A673 (cell line): ENCODE data around the gene SEMA6B. TPM values are rescaled to one million over a fixed set of nuclear protein-coding genes. Genes with fewer than 3 reads are reported as not detected.

Experiments
- BruUV-seq: library from RNA; stranded (reverse); fragments of 400-500 nt; replicated peaks from 2 replicates; lab custom pipeline; 2021; lab: Mats Ljungman, UMichigan
- CTCF ChIA-PET: fragments of 300-600 bp; sonication (Branson Sonifier 250); formaldehyde crosslinking; loops from one replicate; lab custom pipeline; 2022; ENCODE audit warnings: antibody characterized with exemption; lab: Charles Lee
- POLR2A ChIA-PET: fragments of 300-600 bp; sonication (Branson Sonifier 250); formaldehyde crosslinking; loops from one replicate; lab custom pipeline; 2022; ENCODE audit warnings: antibody characterized with exemption; ENCODE audit not compliant: low non-redundant PET; lab: Charles Lee
- DNase-seq: peaks from one replicate; pipeline ENCODE4 v3.0.0-alpha.2; 2015; ENCODE audit warnings: low spot score
- H3K27ac ChIP-seq: fragments of 200-600 bp; sonication (generic); 2 replicates; pipeline ENCODE4 v1.5.1; 2016; ENCODE audit warnings: mixed run types, low read depth, mild to moderate bottlenecking, mixed read lengths, antibody characterized with exemption, low read length; ENCODE audit not compliant: poor library complexity, severe bottlenecking
- H3K27me3 ChIP-seq: fragments of 200-600 bp; sonication (generic); replicated peaks from 2 replicates; pipeline ENCODE4 v1.6.1; 2017; ENCODE audit warnings: mixed run types, low read depth, mild to moderate bottlenecking, mixed read lengths, antibody characterized with exemption, low read length; ENCODE audit not compliant: insufficient read depth, poor library complexity
- H3K36me3 ChIP-seq: fragments of 200-600 bp; sonication (generic); 2 replicates; pipeline ENCODE4 v1.6.1; 2016; ENCODE audit warnings: mixed run types, mild to moderate bottlenecking, mixed read lengths, antibody characterized with exemption, low read length; ENCODE audit not compliant: insufficient read depth, poor library complexity, severe bottlenecking
- H3K4me1 ChIP-seq: fragments of 200-600 bp; sonication (generic); 2 replicates; pipeline ENCODE4 v1.6.1; 2017; ENCODE audit warnings: mixed run types, mild to moderate bottlenecking, mixed read lengths, antibody characterized with exemption, low read length; ENCODE audit not compliant: insufficient read depth, poor library complexity, severe bottlenecking
- H3K4me3 ChIP-seq: fragments of 200-600 bp; sonication (generic); 2 replicates; pipeline ENCODE4 v1.5.1; 2016; ENCODE audit warnings: low read depth, mixed run types, mild to moderate bottlenecking, mixed read lengths, low read length; ENCODE audit not compliant: poor library complexity, severe bottlenecking
- H3K9me3 ChIP-seq: fragments of 200-600 bp; sonication (generic); 2 replicates; pipeline ENCODE4 v1.6.1; 2016; ENCODE audit warnings: mixed run types, low read depth, mild to moderate bottlenecking, mixed read lengths, antibody characterized with exemption, low read length; ENCODE audit not compliant: poor library complexity, severe bottlenecking
- EZH2 ChIP-seq: fragments of 200-600 bp; sonication (generic); IDR thresholded peaks from 2 replicates; pipeline ENCODE4 v1.6.1; 2017; ENCODE audit warnings: borderline replicate concordance, low read depth, mild to moderate bottlenecking, mixed read lengths, antibody characterized with exemption, low read length; ENCODE audit not compliant: poor library complexity, severe bottlenecking
- intact Hi-C: fragments of 100-400 bp; cut with micrococcal nuclease; formaldehyde crosslinking; loops from one replicate; pipeline ENCODE4 v1.10.0; 2022; ENCODE audit not compliant: unreplicated experiment
- total RNA-seq: library from RNA; stranded (reverse); gene quantifications from 2 replicates; pipeline ENCODE4 v1.2.3, GENCODE V29; 2021
- TF ChIP-seq, protein P1 (sequence below): fragments of 300-800, 200-600 bp; sonication (generic); conservative IDR thresholded peaks from 2 replicates; pipeline ENCODE4 v1.5.1; 2017; ENCODE audit warnings: low read depth, mild to moderate bottlenecking, antibody characterized with exemption, low read length, moderate library complexity, mixed read lengths

Gene SEMA6B
- total RNA-seq, 1 experiment from 2014 or later: 9.2 TPM

DNA sequence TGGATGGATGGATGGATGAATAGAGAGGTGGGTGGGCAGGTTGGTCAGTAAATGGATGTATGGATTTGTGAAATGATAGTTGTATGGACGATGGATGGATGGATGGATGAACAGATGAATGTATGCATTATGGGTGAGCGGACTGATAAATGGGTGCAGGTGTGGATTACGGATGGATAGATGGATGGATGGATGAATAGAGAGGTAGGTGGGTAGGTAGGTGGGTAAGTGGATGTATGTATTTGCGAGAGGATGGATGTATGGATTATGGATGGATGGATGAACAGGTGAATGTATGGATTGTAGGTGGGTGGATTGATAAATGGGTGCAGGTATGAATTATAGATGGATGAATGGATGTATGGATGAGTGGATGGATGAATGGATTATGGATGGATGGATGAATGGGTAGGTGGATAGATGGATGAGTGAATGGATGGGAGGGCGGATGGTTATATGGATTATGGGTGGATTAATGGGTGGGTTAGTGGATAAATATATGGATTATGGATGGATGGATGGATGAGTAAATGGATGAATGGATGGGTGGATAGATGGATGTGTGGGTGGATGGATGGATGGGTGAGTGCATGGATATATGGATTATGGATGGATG is 42.8 kb upstream of the SEMA6B start:
- ChIA-PET CTCF (no interaction called here), POLR2A (no interaction called here)
- intact Hi-C loops: no loop called here
- no peak for DNase-seq
- Histone ChIP-seq H3K27me3 (no peaks in the 10 kb centered on the region), H3K36me3 (no peaks in the 10 kb centered on the region), H3K4me3 (no peak overlapping the region), H3K4me1 (peaks cover 13% of the 10 kb centered on the region), H3K9me3 (no peaks in the 10 kb centered on the region), H3K27ac (no peak overlapping the region)
- TF ChIP-seq, protein P1, sequence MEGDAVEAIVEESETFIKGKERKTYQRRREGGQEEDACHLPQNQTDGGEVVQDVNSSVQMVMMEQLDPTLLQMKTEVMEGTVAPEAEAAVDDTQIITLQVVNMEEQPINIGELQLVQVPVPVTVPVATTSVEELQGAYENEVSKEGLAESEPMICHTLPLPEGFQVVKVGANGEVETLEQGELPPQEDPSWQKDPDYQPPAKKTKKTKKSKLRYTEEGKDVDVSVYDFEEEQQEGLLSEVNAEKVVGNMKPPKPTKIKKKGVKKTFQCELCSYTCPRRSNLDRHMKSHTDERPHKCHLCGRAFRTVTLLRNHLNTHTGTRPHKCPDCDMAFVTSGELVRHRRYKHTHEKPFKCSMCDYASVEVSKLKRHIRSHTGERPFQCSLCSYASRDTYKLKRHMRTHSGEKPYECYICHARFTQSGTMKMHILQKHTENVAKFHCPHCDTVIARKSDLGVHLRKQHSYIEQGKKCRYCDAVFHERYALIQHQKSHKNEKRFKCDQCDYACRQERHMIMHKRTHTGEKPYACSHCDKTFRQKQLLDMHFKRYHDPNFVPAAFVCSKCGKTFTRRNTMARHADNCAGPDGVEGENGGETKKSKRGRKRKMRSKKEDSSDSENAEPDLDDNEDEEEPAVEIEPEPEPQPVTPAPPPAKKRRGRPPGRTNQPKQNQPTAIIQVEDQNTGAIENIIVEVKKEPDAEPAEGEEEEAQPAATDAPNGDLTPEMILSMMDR: no peak
- no peak for TF ChIP-seq EZH2
- BruUV-seq: no TSS peak

- intact Hi-C loops: no loop called here
- H3K36me3 ChIP-seq: no peaks in the 10 kb centered on the region
- no TSS peak for BruUV-seq
- CTCF ChIA-PET: interaction anchor here (0.6 kb wide), 1 partner anchor 314 kb away, joined by 3 read pairs; no protein-coding TSS in a partner anchor
- H3K27me3 ChIP-seq: no peaks in the 10 kb centered on the region
- no peak for TF ChIP-seq EZH2
- TF ChIP-seq, protein P1: no peak
- peaks cover 11% of the 10 kb centered on the region for H3K4me1 ChIP-seq
- POLR2A ChIA-PET: no interaction called here
- no peak overlapping the region for H3K4me3 ChIP-seq
- DNase-seq: no peak
- no peaks in the 10 kb centered on the region for H3K9me3 ChIP-seq
- no peak overlapping the region for H3K27ac ChIP-seq
These were observed 41.4 kb upstream of the SEMA6B start for GRCh38 chr19:4600893-4601292.

DNA sequence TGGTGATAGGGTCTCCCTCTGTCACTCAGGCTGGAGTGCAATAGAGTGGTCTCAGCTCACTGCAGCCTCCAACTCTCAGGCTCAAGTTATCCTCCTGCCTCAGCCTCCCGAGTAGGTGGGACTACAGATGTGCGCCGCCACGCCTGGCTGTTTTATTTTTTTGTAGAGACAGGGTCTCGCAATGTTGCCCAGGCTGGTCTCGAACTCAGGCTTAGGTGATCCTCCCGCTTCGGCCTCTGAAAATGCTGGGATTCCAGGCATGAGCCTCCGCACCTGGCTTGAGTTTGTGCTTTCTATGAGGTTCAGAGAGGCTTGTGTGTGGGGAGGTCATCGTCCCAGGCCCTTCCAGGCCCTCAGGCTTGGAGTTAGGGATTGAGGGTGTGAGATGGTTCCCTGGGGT is 40.6 kb upstream of the SEMA6B start:
- Histone ChIP-seq H3K36me3 (no peaks in the 10 kb centered on the region), H3K27ac (no peak overlapping the region), H3K27me3 (no peaks in the 10 kb centered on the region), H3K4me3 (no peak overlapping the region), H3K4me1 (peaks cover 11% of the 10 kb centered on the region), H3K9me3 (no peaks in the 10 kb centered on the region)
- TF ChIP-seq EZH2: no peak
- TF ChIP-seq, protein P1: no peak
- DNase-seq: no peak
- POLR2A ChIA-PET: no interaction called here
- BruUV-seq: no TSS peak
- intact Hi-C loops: no loop called here
- CTCF ChIA-PET: no interaction called here
